HG02798 (cell line): ENCODE data around the gene NLGN2.

ENCODE experiments used
- ATAC-seq: cut with Tn5 transposase; IDR thresholded peaks from one replicate; pipeline ENCODE4 v1.9.1; 2021; ENCODE audit warnings: mild to moderate bottlenecking; ENCODE audit not compliant: unreplicated experiment, poor library complexity

NLGN2 gene

DNA sequence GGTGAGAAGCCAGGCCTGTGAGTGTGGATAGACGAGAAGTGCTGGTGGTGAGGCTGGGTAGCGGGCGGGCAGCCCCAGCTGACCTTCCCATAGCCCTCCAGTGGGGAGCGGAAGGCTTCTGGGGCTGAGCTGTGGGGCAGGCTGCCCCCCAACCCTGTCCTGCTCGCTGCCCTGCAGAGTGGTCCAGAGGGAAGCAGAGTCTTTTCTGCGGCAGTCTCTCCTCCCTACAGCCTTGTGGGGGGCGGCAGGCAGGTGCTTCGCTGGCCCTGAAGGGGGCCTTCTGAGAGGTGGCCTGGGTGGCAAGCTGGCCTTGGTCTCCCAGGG, 3.7 kb downstream of the NLGN2 start:
- no peak for ATAC-seq

DNA sequence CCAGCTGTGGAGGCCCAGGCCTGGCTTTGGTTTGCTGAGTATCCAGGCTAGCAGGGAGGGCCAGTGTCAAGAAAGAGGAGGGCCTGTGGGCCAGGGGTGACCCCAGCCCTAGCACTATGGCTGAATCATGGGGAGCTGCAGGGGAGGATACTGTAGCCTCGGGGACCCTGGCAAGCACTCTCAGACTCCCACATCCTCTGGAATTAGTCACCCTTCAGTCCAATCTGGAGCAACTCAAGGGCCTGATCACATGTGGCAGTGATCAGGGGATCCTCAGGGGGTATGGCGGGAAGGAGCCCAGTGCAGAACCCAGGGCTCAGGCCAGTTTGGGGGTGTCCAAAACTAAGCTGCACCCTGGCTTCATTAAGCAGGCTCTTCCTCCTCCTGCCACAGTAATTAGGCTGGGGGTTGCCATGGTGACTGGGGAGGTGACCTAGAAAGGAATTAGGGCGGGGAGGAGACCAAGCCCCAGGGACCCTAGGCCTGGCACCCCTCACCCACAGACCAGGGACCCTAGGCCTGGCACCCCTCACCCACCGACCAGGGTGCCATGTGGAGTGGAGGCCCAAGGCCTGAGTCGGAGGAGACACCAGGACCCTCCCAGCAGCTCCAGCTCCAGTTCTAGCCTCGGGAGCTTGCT, 5.8 kb downstream of the NLGN2 start:
- ATAC-seq = no peak

DNA sequence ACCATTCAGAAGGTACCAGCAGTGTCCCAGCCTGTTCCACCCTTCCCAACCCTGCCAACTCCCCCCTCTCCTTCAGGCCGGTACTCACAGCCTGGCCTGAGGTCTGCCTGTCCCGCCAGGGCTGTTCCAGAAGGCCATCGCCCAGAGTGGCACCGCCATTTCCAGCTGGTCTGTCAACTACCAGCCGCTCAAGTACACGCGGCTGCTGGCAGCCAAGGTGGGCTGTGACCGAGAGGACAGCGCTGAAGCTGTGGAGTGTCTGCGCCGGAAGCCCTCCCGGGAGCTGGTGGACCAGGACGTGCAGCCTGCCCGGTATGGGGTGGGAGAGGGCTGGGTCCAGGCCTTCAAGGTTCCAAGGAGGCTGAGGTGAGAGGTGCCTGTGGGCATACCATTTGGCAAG, 7.2 kb downstream of the NLGN2 start:
- ATAC-seq = no peak

DNA sequence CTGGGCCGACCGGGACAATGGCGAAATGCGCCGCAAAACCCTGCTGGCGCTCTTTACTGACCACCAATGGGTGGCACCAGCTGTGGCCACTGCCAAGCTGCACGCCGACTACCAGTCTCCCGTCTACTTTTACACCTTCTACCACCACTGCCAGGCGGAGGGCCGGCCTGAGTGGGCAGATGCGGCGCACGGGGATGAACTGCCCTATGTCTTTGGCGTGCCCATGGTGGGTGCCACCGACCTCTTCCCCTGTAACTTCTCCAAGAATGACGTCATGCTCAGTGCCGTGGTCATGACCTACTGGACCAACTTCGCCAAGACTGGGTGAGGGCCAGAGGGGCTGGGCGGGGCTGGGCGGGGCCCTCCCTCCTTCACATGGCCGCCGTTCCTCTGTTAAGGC, 8.1 kb downstream of the NLGN2 start:
- no peak for ATAC-seq

DNA sequence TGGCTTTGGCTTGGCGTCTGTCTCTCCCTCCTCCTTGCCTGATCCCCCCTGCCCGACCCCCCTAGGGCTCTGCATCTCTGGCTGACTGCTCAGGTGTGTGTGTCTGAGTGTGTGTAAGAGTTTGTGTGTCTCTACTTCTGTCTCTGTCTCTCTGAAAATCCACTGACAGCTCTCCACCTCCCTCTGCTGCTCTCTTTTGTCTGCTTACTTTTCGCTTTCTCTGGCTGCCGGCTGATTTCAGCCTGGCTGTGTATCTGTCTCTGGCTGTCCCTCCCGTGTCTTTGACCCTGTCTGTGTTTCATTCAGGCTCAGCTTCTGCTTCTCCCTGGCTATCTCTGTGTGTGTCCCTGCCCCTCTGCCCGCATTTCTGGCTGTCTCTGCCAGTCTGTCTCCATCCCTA, 8.7 kb downstream of the NLGN2 start:
- no peak for ATAC-seq

DNA sequence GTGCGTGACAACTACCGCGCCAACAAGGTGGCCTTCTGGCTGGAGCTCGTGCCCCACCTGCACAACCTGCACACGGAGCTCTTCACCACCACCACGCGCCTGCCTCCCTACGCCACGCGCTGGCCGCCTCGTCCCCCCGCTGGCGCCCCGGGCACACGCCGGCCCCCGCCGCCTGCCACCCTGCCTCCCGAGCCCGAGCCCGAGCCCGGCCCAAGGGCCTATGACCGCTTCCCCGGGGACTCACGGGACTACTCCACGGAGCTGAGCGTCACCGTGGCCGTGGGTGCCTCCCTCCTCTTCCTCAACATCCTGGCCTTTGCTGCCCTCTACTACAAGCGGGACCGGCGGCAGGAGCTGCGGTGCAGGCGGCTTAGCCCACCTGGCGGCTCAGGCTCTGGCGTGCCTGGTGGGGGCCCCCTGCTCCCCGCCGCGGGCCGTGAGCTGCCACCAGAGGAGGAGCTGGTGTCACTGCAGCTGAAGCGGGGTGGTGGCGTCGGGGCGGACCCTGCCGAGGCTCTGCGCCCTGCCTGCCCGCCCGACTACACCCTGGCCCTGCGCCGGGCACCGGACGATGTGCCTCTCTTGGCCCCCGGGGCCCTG, 9.5 kb downstream of the NLGN2 start:
- no peak for ATAC-seq

DNA sequence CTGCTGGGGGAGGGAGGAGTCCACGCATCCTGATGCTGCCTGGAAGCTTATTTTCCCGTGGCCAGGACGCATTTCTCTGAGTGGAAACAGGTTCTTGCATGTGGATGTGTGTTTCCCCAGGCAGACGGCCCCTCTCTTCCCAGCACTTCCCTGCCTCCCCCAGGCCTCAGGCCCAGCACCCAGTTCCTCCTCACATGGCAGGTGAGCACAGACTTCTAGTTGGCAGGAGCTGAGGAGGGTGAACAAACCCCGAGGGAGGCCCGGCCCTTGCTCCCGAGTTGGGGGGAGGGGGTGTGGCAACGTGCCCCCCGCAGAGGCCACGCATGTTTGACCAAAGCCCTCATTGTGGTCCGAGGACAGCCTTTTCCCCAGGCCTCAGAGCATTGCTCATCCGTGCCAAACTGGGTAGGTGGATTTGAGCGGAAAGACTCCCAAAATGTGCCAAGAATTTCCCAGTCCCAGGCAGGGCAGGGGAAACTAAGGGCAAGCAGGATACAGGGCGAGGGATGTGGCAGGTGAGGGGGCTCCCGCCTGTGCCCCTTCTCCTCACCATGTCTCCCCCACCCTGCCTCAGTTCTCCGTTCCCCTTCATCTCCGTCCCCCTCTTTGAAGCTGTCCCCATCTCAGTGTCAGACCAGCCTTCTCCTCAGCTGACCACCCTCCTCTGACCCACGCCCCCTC, 11.0 kb downstream of the NLGN2 start:
- ATAC-seq = no peak

DNA sequence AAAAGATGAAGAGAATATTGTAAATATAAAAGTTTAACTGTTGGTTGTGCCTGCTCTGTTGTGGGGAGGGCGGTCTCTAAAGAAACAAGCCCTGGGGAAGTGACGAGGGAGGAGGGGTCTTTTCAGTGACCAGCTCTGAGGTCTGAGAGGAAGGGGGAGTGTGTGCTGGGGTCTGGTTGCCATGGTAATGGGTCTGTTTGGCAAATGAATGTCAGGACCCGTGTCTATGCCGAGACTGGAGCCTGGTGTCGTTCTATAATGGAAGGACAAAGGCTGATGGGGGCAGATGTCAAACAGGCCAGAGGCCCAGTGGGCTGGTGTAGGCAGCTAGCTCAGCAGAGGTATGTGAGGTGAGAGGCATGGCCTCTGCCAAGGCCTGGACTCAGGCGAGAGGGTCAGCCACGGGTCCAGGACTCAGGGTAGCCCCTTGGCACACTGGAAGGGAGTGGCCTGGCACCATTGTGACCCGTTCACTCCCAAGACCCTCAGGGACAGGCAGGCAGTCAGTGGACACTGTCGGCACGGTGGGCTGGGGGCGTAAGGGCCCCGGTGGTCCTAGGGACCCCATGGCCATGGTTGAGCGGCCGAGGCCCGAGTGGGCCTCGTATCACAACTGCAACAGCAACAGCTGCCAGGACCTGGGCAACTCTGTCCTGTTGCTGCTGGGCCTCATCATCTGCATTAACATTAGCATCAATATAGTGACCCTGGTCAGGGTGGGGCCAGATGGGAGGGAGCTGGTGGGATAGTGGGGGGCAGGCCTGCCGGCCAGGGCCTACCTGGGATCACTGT, 12.4 kb downstream of the NLGN2 start, which contains the start of gene SPEM1:
Gene SPEM1 (plus strand): TSS at position 506 of the 792 bp plus-strand sequence. CDS start 61 bp downstream, at position 567.
- ATAC-seq = no peak

DNA sequence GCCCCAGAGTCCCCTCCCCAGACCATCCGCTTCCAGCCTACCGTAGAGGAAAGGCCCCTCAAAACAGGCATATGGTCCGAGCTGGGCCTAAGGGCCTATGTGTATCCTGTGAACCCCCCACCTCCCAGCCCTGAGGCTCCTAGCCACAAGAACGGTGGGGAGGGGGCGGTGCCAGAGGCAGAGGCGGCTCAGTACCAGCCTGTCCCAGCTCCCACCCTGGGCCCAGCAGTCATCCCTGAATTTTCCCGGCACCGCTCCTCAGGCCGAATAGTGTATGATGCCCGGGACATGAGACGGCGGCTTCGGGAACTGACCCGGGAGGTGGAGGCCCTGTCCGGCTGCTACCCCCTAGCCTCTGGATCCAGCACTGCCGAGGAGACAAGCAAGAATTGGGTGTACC, 13.5 kb downstream of the NLGN2 start:
- ATAC-seq = no peak

DNA sequence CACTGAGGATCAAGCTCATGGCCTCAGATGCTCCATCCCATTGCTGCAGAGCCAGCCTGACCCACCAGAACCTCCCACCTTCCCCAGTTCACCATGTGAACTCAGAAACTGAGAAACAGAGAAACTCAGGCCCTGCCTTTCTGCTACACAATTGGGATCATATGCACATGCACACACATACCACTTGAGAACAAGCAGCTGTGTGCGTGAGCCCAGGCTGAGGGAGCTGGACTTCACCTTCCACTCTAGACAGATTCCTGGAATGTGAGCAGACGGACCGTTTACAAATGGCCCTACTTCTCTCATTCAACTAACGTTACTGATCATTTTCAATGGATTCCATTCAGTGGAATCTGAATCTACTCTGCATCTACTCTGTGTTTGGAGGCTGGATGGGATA, 16.0 kb downstream of the NLGN2 start:
- ATAC-seq = no peak

DNA sequence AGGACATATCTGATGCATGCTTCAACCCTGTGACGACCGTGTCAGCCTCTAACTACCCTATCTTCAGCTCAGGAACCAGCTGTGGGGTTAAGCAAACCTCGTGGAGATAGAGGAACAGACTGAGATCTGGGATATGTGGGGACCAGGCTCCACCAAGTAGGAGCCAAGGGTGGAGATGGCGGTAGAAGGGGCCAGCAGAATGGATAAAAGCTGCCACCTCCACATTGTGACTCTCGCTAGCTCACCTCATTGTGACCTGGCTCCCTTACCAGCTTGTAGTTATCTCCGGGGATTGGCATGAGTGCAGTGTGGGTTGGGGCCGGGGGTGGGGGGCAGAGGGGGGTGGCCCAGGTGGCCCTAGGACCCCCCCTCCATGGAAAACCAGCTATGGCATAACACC, 17.7 kb downstream of the NLGN2 start, which contains the start of gene SPEM2:
Gene SPEM2 (plus strand): TSS at position 301 of the 400 bp plus-strand sequence. CDS start 73 bp downstream, at position 374.
- no peak for ATAC-seq

DNA sequence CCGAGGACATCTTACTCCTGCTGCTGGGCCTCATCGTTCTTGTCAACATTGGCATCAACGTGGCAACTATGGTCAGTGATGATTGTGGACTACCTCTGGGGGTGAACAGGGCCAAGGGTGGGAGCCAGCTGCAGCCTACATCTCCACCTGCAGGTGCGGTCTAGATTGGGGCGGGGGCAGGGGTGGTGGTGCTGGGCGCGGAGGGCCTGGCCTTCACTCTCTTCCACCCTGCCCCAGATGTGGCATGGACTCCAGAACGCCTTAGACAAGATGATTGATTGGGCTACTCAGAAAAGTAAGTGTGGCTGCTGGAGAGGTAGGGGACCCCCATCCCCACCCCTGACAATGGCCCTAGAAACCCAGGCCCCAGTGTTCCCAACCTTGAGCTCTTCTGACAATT, 18.1 kb downstream of the NLGN2 start:
- ATAC-seq = no peak

DNA sequence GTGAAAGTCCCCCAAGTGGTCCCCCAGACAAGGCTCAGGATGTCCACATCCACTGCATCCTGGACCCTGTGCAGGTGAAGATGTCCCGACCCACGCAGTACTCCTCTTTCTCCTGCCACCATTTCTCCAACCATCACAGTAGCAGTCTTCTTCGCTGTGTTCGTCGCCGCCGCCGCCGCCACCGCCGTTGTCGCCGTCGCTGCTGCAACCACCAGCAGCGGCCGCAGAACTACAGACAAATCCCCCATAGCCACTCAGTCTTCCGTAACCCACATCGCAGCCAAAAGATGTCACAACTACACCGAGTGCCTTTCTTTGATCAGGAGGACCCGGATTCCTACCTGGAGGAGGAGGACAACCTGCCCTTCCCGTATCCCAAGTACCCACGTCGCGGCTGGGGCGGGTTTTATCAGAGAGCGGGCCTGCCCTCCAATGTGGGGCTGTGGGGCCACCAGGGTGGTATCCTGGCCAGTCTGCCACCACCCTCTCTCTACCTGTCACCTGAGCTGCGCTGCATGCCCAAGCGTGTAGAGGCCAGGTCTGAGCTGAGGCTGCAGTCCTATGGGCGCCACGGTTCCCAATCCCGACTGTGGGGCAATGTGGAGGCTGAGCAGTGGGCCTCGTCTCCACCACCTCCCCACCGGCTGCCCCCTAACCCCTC, 18.7 kb downstream of the NLGN2 start:
- ATAC-seq = no peak

DNA sequence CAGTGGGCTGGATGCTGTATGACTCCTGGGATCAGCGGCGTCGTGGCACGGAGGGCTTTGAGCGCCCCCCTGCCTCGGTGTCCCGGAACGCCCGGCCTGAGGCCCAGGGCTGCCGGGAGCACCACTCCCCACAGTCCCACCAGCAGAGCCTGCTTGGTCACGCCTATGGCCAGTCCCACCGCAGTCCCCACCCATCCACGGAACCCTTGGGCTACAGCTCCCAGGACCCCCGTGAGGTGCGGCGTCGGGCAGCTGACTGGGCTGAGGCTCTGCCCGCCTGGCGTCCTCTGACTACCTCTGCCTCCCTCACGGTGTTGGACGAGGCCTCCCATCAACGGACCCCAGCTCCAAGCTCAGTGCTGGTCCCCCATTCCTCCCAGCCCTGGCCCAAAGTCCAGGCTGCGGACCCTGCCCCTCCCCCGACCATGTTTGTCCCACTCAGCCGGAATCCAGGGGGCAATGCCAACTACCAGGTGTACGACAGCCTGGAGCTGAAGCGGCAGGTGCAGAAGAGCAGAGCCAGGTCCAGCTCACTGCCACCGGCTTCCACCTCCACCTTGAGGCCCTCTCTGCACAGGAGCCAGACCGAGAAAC, 19.3 kb downstream of the NLGN2 start:
- ATAC-seq = no peak

DNA sequence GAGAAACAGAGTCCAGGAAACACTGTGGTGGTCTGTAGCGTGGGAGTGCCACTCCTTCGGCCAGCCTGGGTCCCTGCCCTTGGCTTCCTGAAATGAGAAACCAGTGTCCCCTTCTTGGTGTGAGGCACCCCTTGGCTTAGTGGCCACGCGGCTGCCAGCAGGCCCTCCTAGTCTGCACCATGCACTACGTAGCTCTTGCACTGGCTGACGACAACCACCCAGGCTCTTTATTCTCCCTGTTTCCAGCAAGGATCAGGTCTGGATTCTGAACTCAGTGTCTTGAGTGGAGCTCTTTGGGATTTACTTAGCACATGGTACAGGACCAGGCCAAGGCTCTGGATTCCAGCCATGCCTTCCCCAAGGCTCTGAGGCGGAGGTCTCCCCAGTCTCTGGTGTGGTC, 19.9 kb downstream of the NLGN2 start:
- no peak for ATAC-seq

DNA sequence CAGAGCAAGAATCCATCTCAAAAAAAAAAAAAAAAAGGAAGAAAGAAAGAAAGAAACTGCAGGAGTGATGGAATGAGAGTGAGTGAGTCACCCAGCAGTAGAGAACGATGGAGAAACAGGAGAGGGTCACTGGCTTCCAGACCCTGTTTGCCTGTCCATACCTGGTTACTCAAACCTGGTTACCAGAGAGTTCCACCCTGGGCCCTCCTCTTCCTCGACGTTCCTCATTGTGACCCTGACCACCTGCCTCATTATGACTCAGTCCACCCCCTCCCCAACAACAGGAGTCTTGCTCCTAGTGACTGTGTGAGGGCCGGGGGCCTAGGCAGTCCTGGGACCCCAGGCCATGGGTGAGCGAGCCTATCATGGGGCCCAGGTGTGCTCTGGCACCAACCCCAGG, 20.9 kb downstream of the NLGN2 start, which contains the start of gene SPEM3:
Gene SPEM3 (plus strand): TSS at position 301 of the 400 bp plus-strand sequence. CDS start 46 bp downstream, at position 347.
- ATAC-seq = no peak

DNA sequence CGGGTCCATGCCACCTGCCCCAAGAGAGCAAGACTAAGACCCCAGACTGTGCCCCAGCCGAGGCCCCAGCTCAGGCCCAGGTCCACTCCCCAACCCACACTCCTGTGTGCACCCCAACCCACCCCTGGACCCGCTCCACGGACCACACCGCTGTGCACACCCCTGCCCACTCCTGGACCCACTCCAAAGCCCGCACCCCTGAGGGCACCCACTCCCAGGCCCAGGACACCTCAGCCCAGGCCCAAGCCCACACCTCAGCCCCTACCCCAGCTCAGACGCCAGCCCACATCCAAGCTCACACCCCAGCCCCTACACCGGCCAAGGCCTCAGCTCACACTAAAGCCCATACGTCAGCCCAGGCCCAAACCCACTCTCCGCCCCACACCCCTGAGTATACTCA, 22.1 kb downstream of the NLGN2 start:
- ATAC-seq = no peak

DNA sequence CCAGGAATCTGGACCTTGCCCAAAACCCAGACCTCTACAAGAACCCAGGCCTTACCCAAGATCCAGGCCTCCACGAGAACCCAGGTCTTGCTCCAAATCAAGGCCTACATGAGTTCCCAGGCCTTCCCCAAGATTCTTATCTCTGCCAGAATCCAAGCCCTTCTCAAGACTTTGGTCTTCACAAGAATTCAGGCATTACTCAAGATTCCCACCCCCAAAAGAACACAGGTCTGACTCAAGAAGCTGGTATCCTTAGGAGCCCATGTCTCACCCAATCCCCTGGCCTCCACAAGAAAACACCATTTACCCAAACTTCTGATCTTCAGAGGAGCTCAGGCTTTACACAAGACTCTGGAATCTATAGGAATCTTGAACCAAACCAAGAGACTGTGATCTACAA, 23.6 kb downstream of the NLGN2 start:
- no peak for ATAC-seq

DNA sequence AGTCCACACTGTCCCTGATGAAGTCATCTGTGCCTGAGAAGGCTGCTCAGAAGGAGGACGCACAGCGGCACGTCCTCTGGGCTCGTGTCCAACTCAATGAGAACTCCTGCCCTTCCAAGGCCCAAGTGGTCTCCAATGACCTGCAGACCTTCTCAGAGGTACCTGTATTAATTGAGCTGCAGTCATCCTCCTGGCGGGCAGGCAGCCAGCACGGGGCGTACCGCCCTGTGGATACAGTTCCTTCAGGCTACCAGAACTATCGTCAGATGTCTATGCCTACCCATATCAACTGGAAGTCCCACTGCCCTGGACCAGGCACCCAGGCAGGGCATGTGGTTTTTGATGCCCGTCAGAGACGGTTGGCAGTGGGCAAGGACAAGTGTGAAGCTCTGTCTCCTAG, 24.7 kb downstream of the NLGN2 start:
- ATAC-seq = no peak
